H9 (cell line): ENCODE results near the gene TUBA1A. TPM values are rescaled to one million over a fixed set of nuclear protein-coding genes. Genes with fewer than 3 reads are reported as not detected.

Experiments
- DNase-seq: peaks from one replicate; pipeline ENCODE4 v3.0.0-alpha.2; 2017
- H2AFZ ChIP-seq: one replicate; pipeline ENCODE4 v1.6.1; 2013; ENCODE audit warnings: mild to moderate bottlenecking, low read length, control low read depth, moderate library complexity
- H2AK5ac ChIP-seq: 2 replicates; pipeline ENCODE4 v1.6.1; 2013; ENCODE audit warnings: low read length, control low read depth, mixed read lengths; ENCODE audit not compliant: insufficient read length
- H2BK120ac ChIP-seq: one replicate; pipeline ENCODE4 v1.6.1; 2013; ENCODE audit warnings: low read depth, mild to moderate bottlenecking, low read length, control low read depth, inconsistent platforms; ENCODE audit not compliant: poor library complexity, severe bottlenecking
- H2BK12ac ChIP-seq: 2 replicates; pipeline ENCODE4 v1.6.1; 2013; ENCODE audit warnings: low read length, control low read depth, mixed read lengths, low read depth; ENCODE audit not compliant: insufficient read length
- H2BK15ac ChIP-seq: 2 replicates; pipeline ENCODE4 v1.6.1; 2013; ENCODE audit warnings: low read depth, low read length, control low read depth
- H2BK20ac ChIP-seq: one replicate; pipeline ENCODE4 v1.6.1; 2013; ENCODE audit warnings: low read depth, mild to moderate bottlenecking, low read length, control low read depth, inconsistent platforms; ENCODE audit not compliant: poor library complexity, severe bottlenecking
- H2BK5ac ChIP-seq: 2 replicates; pipeline ENCODE4 v1.6.1; 2013; ENCODE audit warnings: low read length, control low read depth, mixed read lengths; ENCODE audit not compliant: insufficient read length
- H3K14ac ChIP-seq: 2 replicates; pipeline ENCODE4 v1.6.1; 2013; ENCODE audit warnings: low read length, control low read depth; ENCODE audit not compliant: insufficient read depth
- H3K18ac ChIP-seq: 2 replicates; pipeline ENCODE4 v1.6.1; 2013; ENCODE audit warnings: low read depth, mild to moderate bottlenecking, mixed read lengths, low read length, control low read depth; ENCODE audit not compliant: insufficient read length
- H3K23ac ChIP-seq: 2 replicates; pipeline ENCODE4 v1.6.1; 2013; ENCODE audit warnings: low read length, control low read depth, mixed read lengths, low read depth; ENCODE audit not compliant: insufficient read length
- H3K23me2 ChIP-seq: 2 replicates; pipeline ENCODE4 v1.6.1; 2013; ENCODE audit warnings: low read depth, mild to moderate bottlenecking, mixed read lengths, low read length, control low read depth; ENCODE audit not compliant: insufficient read length, poor library complexity, severe bottlenecking
- H3K27ac ChIP-seq: 2 replicates; pipeline ENCODE4 v1.5.1; 2013; ENCODE audit warnings: low read length, control low read depth, mixed read lengths, low read depth; ENCODE audit not compliant: insufficient read length
- H3K27me3 ChIP-seq: 2 replicates; pipeline ENCODE4 v1.6.1; 2013; ENCODE audit warnings: low read length, control low read depth, inconsistent platforms; ENCODE audit not compliant: insufficient read depth
- H3K4ac ChIP-seq: 2 replicates; pipeline ENCODE4 v1.6.1; 2013; ENCODE audit warnings: low read depth, mild to moderate bottlenecking, control low read depth, inconsistent platforms, low read length, moderate library complexity
- H3K4me1 ChIP-seq: 2 replicates; pipeline ENCODE4 v1.6.1; 2013; ENCODE audit warnings: low read length, control low read depth, inconsistent platforms; ENCODE audit not compliant: insufficient read depth
- H3K4me2 ChIP-seq: 2 replicates; pipeline ENCODE4 v1.6.1; 2013; ENCODE audit warnings: low read length, control low read depth, mixed read lengths; ENCODE audit not compliant: insufficient read length, insufficient read depth
- H3K56ac ChIP-seq: 2 replicates; pipeline ENCODE4 v1.6.1; 2013; ENCODE audit warnings: low read depth, mild to moderate bottlenecking, mixed read lengths, low read length, control low read depth; ENCODE audit not compliant: insufficient read length
- H3K79me1 ChIP-seq: 2 replicates; pipeline ENCODE4 v1.6.1; 2013; ENCODE audit warnings: low read depth, mild to moderate bottlenecking, moderate library complexity, low read length, control low read depth, inconsistent platforms; ENCODE audit not compliant: insufficient read depth, poor library complexity, severe bottlenecking
- H3K79me2 ChIP-seq: 2 replicates; pipeline ENCODE4 v1.6.1; 2013; ENCODE audit warnings: low read length, control low read depth, inconsistent platforms; ENCODE audit not compliant: insufficient read depth
- H3K9ac ChIP-seq: 2 replicates; pipeline ENCODE4 v1.6.1; 2013; ENCODE audit warnings: low read length, control low read depth, mixed read lengths; ENCODE audit not compliant: insufficient read length; ENCODE audit errors: extremely low read depth
- H3K9me3 ChIP-seq: one replicate; pipeline ENCODE4 v1.6.1; 2013; ENCODE audit warnings: low read depth, low read length, inconsistent platforms; ENCODE audit not compliant: control insufficient read depth
- H3T11ph ChIP-seq: one replicate; pipeline ENCODE4 v1.6.1; 2013; ENCODE audit warnings: mild to moderate bottlenecking, low read length, control low read depth, inconsistent platforms
- H4K20me1 ChIP-seq: one replicate; pipeline ENCODE4 v1.6.1; 2013; ENCODE audit not compliant: control insufficient read depth, insufficient read length, insufficient read depth
- H4K5ac ChIP-seq: 2 replicates; pipeline ENCODE4 v1.6.1; 2013; ENCODE audit warnings: low read depth, mild to moderate bottlenecking, mixed read lengths, low read length, control low read depth; ENCODE audit not compliant: insufficient read length
- H4K8ac ChIP-seq: replicated peaks from 2 replicates; pipeline ENCODE4 v1.6.1; 2013; ENCODE audit warnings: low read length, control low read depth, mixed read lengths, low read depth; ENCODE audit not compliant: insufficient read length
- H4K91ac ChIP-seq: 2 replicates; pipeline ENCODE4 v1.6.1; 2013; ENCODE audit warnings: low read depth, mild to moderate bottlenecking, moderate library complexity, mixed read lengths, low read length, control low read depth; ENCODE audit not compliant: insufficient read length
- H3K27ac Mint-ChIP-seq, 3 experiments: 2 replicates in 2 of 3; 3 replicates in 1 of 3; pipeline ENCODE4 v1.8.0; 2020 to 2021; ENCODE audit warnings: mixed read lengths in 3 of 3, mild to moderate bottlenecking in 1 of 3, moderate library complexity in 1 of 3
- H3K27me3 Mint-ChIP-seq: 2 replicates; pipeline ENCODE4 v1.8.0; 2021; ENCODE audit warnings: low read depth, mild to moderate bottlenecking, moderate library complexity, mixed read lengths
- H3K36me3 Mint-ChIP-seq, 3 experiments: 2 replicates in 2 of 3; 3 replicates in 1 of 3; pipeline ENCODE4 v1.8.0; 2020 to 2021; ENCODE audit warnings: low read depth in 3 of 3, mixed read lengths in 3 of 3; ENCODE audit not compliant: insufficient read depth in 1 of 3
- H3K4me1 Mint-ChIP-seq, 2 experiments: 2 replicates each; pipeline ENCODE4 v1.8.0; 2020; ENCODE audit warnings: mixed read lengths in 2 of 2
- H3K4me3 Mint-ChIP-seq, 2 experiments: 2 replicates in 1 of 2; 3 replicates in 1 of 2; pipeline ENCODE4 v1.8.0; 2020 to 2021; ENCODE audit warnings: mild to moderate bottlenecking in 2 of 2, mixed read lengths in 2 of 2, moderate library complexity in 1 of 2
- H3K9me3 Mint-ChIP-seq, 2 experiments: 2 replicates in 1 of 2; 3 replicates in 1 of 2; pipeline ENCODE4 v1.8.0; 2020; ENCODE audit warnings: mild to moderate bottlenecking in 2 of 2, mixed read lengths in 2 of 2, moderate library complexity in 1 of 2
- WGBS: extraction: QIAGEN DNeasy Blood & Tissue Kit; methylation state at CpG from one replicate; pipeline ENCODE4 v1.1.7; 2013; ENCODE audit warnings: missing lambda C conversion rate, low lambda C conversion rate, mixed read lengths; ENCODE audit not compliant: insufficient read length; ENCODE audit errors: extremely low coverage; 5-methylcytosine and 5-hydroxymethylcytosine counted together
- total RNA-seq: library from RNA; stranded (reverse); gene quantifications from 2 replicates; pipeline ENCODE4 v1.2.1, GENCODE V29; 2021
- TF ChIP-seq, protein P1 (sequence below): fragments of 200-600 bp; sonication (generic); conservative IDR thresholded peaks from 3 replicates; pipeline ENCODE4 v1.8.0; 2021; ENCODE audit warnings: antibody characterized with exemption, mild to moderate bottlenecking

Gene TUBA1A
- total RNA-seq, 1 experiment from 2014 or later, result 149 TPM

DNA sequence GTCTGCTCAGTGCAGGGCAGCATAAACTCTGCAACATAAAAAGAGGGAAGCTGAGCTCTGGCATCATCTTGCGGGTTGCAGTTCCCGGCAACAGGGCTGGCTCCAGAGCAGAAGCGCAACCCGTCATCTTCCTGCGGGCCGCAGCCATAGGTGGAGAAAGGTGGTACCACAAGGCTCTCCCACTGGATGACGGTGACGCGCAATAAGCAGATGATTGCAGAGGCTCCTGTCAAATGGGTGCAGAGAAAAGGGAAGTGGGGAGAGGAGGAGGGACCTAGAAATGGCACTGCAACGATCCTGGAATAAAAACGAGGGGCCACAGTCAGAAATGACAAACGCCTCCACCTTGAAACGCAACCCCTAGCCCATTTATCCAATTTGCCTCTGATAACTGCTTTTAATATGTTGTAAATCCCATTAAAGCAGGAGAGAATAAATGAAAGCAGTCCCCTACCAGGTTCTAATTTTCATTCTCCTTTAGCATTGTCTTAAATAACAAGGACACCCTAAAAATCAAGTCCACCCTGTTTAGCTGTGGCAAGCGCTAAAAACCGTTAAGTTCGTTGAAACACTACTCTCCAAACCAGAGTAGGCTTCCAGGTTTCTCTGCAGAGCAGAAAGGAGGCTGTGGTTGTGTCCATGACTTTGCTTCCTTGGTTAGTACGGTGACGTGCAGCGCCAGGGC, 45.1 kb upstream of the TUBA1A start:
- H2AFZ ChIP-seq, result no peak overlapping the region

More for the DNA sequence above, 45.1 kb upstream of the TUBA1A start:
- Histone ChIP-seq H2BK120ac (no peak overlapping the region), H2BK15ac (no peak overlapping the region), H4K91ac (no peak overlapping the region), H2BK12ac (no peak overlapping the region), H3K23ac (no peak overlapping the region), H3K27me3 (no peaks in the 10 kb centered on the region), H3K4ac (no peak overlapping the region), H3K4me2 (no peak overlapping the region), H4K8ac (no peak overlapping the region), H3T11ph (no peak overlapping the region), H3K4me1 (peaks cover 5% of the 10 kb centered on the region; the same call in 1 of the 2 replicates), H3K79me1 (no peaks in the 10 kb centered on the region), H3K9me3 (no peaks in the 10 kb centered on the region), H3K14ac (no peak overlapping the region), H3K27ac (no peak overlapping the region), H2BK5ac (no peak overlapping the region), H4K5ac (no peak overlapping the region), H3K18ac (no peak overlapping the region), H2BK20ac (no peak overlapping the region), H3K9ac (no peak overlapping the region), H4K20me1 (no peaks in the 10 kb centered on the region), H3K23me2 (no peaks in the 10 kb centered on the region), H3K79me2 (no peaks in the 10 kb centered on the region), H2AK5ac (no peak overlapping the region), H3K56ac (no peak overlapping the region)
- Mint-ChIP-seq H3K27ac (no peak overlapping the region; a peak in 1 of 7 replicates), H3K27me3 (peaks cover 8% of the 10 kb centered on the region), H3K4me1 (peaks cover 21 to 26% of the 10 kb centered on the region in 2 experiments), H3K9me3 (no peaks in the 10 kb centered on the region; a peak in 1 of 5 replicates), H3K36me3 (no peaks in the 10 kb centered on the region), H3K4me3 (peak overlapping the region in 1 of 2 experiments; percentile 31; a peak in 1 of 5 replicates)
- WGBS, result no CpG with 5 or more reads among the region's 19 CpGs
- DNase-seq, result peak; percentile 67
- TF ChIP-seq, protein P1, sequence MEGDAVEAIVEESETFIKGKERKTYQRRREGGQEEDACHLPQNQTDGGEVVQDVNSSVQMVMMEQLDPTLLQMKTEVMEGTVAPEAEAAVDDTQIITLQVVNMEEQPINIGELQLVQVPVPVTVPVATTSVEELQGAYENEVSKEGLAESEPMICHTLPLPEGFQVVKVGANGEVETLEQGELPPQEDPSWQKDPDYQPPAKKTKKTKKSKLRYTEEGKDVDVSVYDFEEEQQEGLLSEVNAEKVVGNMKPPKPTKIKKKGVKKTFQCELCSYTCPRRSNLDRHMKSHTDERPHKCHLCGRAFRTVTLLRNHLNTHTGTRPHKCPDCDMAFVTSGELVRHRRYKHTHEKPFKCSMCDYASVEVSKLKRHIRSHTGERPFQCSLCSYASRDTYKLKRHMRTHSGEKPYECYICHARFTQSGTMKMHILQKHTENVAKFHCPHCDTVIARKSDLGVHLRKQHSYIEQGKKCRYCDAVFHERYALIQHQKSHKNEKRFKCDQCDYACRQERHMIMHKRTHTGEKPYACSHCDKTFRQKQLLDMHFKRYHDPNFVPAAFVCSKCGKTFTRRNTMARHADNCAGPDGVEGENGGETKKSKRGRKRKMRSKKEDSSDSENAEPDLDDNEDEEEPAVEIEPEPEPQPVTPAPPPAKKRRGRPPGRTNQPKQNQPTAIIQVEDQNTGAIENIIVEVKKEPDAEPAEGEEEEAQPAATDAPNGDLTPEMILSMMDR, result no peak
